Measurements from ENCODE around the gene OSBPL8.

DNA sequence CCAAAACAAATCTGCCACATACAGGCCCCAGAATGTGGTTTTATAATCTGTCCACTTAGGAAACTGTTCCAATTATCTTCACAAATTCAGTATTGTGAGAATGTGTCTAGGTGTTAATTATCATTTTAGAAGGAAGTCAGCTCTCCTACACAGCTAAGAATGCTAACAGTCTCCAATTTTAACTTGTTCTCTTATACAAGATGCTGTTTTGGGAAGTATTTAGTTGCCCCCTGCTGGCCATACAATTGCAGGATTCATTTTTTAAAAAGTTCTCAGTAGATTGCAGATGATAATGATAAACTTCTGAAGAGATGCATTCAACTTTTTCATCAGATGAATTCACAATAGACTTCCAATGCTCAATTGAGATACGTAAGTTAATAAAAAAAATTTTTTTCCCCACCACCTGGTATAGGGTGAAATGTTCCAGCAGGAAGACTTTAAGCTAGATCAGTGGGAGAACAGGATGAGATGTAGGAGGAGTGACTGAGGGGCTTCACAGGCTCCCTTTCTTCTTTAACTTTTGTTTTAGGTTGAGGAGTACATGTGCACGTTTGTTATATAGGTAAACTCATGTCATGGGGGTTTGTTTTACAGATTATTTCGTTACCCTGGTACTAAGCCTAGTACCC is 27.3 kb upstream of the OSBPL8 start:
- TF ChIP-seq, protein P1, sequence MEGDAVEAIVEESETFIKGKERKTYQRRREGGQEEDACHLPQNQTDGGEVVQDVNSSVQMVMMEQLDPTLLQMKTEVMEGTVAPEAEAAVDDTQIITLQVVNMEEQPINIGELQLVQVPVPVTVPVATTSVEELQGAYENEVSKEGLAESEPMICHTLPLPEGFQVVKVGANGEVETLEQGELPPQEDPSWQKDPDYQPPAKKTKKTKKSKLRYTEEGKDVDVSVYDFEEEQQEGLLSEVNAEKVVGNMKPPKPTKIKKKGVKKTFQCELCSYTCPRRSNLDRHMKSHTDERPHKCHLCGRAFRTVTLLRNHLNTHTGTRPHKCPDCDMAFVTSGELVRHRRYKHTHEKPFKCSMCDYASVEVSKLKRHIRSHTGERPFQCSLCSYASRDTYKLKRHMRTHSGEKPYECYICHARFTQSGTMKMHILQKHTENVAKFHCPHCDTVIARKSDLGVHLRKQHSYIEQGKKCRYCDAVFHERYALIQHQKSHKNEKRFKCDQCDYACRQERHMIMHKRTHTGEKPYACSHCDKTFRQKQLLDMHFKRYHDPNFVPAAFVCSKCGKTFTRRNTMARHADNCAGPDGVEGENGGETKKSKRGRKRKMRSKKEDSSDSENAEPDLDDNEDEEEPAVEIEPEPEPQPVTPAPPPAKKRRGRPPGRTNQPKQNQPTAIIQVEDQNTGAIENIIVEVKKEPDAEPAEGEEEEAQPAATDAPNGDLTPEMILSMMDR (IDR thresholded peaks at IDR 0.05) = peak; percentile 49 to 65 (median 62)
- TF ChIP-seq POLR2AphosphoS5 (IDR thresholded peaks at IDR 0.05) = no peak
- no peak for TF ChIP-seq EP300 (IDR thresholded peaks at IDR 0.05)
- no peak for TF ChIP-seq POLR2A (IDR thresholded peaks at IDR 0.05)
